ENCODE data around the gene MADD. TPM values are rescaled to one million over a fixed set of nuclear protein-coding genes. Genes with fewer than 3 reads are reported as not detected.

Gene MADD
- total RNA-seq, 4 donors from 2014 or later, result 47.8 to 83.2 (median 72.9) TPM

DNA sequence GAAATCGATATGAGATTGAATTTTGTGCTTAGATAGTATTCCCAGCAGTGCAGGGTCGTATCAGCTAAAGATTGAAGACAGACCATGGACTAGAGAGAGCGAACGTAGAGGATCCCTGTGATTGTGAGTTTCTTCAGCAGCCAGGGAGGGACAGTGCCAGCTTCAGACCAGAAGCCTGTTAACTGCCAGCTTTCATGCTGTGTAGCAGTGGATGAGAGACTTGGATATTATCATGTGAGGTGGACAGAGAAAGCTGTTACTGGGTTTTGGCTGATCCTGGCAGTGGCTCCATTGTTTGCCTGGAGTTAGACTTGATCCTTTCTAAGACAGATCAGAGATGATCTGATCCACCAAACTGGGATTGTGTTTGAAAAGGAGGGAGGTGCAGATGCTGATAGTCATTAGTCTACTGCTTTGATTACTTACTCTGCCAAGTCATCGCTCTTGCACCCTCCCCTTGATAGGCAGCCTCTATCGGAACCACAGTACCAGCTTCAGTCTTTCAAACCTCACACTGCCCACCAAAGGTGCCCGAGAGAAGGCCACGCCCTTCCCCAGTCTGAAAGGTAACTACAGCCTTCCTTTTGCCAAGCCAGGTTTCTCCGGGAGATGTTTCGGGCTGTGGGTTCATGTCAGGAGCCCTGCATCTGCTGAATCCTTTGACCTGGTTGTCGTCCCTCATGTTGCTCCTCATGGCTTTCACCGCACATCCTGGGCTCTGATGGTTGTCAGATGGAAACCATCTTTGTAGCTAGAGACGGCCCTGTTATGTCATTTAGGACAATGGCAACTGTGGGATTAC lies 16.2 kb downstream of the MADD start:
- no peaks in the 10 kb centered on the region for H3K4me1 ChIP-seq
- TF ChIP-seq, protein P1, sequence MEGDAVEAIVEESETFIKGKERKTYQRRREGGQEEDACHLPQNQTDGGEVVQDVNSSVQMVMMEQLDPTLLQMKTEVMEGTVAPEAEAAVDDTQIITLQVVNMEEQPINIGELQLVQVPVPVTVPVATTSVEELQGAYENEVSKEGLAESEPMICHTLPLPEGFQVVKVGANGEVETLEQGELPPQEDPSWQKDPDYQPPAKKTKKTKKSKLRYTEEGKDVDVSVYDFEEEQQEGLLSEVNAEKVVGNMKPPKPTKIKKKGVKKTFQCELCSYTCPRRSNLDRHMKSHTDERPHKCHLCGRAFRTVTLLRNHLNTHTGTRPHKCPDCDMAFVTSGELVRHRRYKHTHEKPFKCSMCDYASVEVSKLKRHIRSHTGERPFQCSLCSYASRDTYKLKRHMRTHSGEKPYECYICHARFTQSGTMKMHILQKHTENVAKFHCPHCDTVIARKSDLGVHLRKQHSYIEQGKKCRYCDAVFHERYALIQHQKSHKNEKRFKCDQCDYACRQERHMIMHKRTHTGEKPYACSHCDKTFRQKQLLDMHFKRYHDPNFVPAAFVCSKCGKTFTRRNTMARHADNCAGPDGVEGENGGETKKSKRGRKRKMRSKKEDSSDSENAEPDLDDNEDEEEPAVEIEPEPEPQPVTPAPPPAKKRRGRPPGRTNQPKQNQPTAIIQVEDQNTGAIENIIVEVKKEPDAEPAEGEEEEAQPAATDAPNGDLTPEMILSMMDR (IDR thresholded peaks at IDR 0.05), result no peak
- no peak for TF ChIP-seq POLR2A (IDR thresholded peaks at IDR 0.05)
- H3K36me3 ChIP-seq, result peaks cover 0 to 100% (median 0%) of the 10 kb centered on the region in 3 donors
- H3K27me3 ChIP-seq, result no peaks in the 10 kb centered on the region
- no peak overlapping the region for H3K4me3 ChIP-seq
- DNase-seq, result no peak
- H3K9me3 ChIP-seq, result no peaks in the 10 kb centered on the region
- no peak overlapping the region for H3K27ac ChIP-seq

- TF ChIP-seq POLR2A (IDR thresholded peaks at IDR 0.05), result no peak
- TF ChIP-seq, protein P1 (IDR thresholded peaks at IDR 0.05), result no peak
- Histone ChIP-seq H3K4me3 (no peak overlapping the region), H3K27ac (no peak overlapping the region), H3K4me1 (no peaks in the 10 kb centered on the region), H3K9me3 (no peaks in the 10 kb centered on the region), H3K36me3 (peaks cover 0 to 100% (median 0%) of the 10 kb centered on the region in 3 donors), H3K27me3 (no peaks in the 10 kb centered on the region)
- no peak for DNase-seq
These were observed 18.1 kb downstream of the MADD start for GRCh38 chr11:47288066-47288465.

GRCh38 chr11:47289856-47290255 lies 19.9 kb downstream of the MADD start:
- DNase-seq, result no peak
- peaks cover 0 to 100% (median 0%) of the 10 kb centered on the region in 3 donors for H3K36me3 ChIP-seq
- no peak overlapping the region for H3K4me3 ChIP-seq
- no peaks in the 10 kb centered on the region for H3K4me1 ChIP-seq
- no peaks in the 10 kb centered on the region for H3K9me3 ChIP-seq
- TF ChIP-seq, protein P1 (IDR thresholded peaks at IDR 0.05), result no peak
- TF ChIP-seq POLR2A (IDR thresholded peaks at IDR 0.05), result no peak
- H3K27me3 ChIP-seq, result no peaks in the 10 kb centered on the region
- no peak overlapping the region for H3K27ac ChIP-seq

DNA sequence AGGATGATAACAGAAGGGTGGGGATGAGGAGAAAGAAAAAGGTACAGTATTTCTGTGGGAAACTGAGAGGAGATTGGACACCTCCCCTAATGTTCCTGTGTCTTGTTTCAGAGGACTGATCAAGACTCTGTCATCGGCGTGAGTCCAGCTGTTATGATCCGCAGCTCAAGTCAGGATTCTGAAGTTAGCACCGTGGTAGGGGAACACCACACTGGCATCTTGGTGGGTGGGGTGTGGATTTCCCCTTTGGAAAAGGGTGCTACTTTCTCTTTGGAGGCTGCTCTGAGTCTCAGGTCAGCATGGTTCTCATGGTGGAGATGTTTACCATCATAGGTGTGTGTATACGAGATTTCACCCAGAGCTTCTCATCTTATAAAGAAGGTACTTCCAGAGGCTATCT lies 25.5 kb downstream of the MADD start:
- no peak overlapping the region for H3K4me3 ChIP-seq
- DNase-seq, result no peak
- TF ChIP-seq, protein P1 (IDR thresholded peaks at IDR 0.05), result no peak
- no peak for TF ChIP-seq POLR2A (IDR thresholded peaks at IDR 0.05)
- H3K27me3 ChIP-seq, result no peaks in the 10 kb centered on the region
- H3K36me3 ChIP-seq, result peaks cover 0 to 97% (median 3%) of the 10 kb centered on the region in 3 donors
- H3K4me1 ChIP-seq, result no peaks in the 10 kb centered on the region
- no peak overlapping the region for H3K27ac ChIP-seq
- no peaks in the 10 kb centered on the region for H3K9me3 ChIP-seq

DNA sequence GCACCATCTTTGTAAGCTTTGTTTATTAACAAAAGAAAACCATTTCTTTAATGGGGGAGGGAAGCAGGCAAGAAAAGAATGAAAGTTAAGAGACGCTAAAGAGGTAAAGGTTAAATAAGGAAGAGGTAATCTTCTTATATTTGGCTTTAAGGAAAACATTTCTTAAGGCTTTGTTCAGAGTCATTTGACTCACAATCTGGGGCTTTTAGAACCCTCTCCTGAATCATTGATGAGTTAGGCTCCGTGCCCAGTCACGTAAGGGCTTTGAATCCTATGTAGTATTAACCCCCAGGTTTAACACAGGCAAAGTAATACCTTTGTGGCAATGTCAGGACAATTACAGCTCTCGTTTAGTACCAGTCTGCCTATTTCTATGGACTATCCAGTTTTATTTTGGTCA lies 26.1 kb downstream of the MADD start:
- H3K27ac ChIP-seq, result no peak overlapping the region
- H3K4me3 ChIP-seq, result no peak overlapping the region
- DNase-seq, result no peak
- no peak for TF ChIP-seq POLR2A (IDR thresholded peaks at IDR 0.05)
- TF ChIP-seq, protein P1 (IDR thresholded peaks at IDR 0.05), result no peak
- H3K4me1 ChIP-seq, result no peaks in the 10 kb centered on the region
- no peaks in the 10 kb centered on the region for H3K9me3 ChIP-seq
- H3K36me3 ChIP-seq, result peaks cover 0 to 97% (median 3%) of the 10 kb centered on the region in 3 donors
- no peaks in the 10 kb centered on the region for H3K27me3 ChIP-seq
